H1 (cell line): ENCODE data around the gene ZNF493. TPM values are rescaled to one million over a fixed set of nuclear protein-coding genes. Genes with fewer than 3 reads are reported as not detected.

Experiments
- ASH2L ChIP-seq: fragments of 200-600, 300-600 bp; sonication (generic); IDR thresholded peaks from one replicate; pipeline ENCODE4 v1.7.1; 2017; ENCODE audit warnings: low read length
- CHD2 ChIP-seq: IDR thresholded peaks from 2 replicates; pipeline ENCODE4 v1.6.1; 2012; ENCODE audit warnings: low read length, improper control_type of control experiment
- EZH2 ChIP-seq: fragments of 200-600 bp; sonication (generic); IDR thresholded peaks from 2 replicates; pipeline ENCODE4 v1.7.1; 2012; ENCODE audit warnings: low read depth, mild to moderate bottlenecking, moderate library complexity, low read length, inconsistent platforms; ENCODE audit not compliant: severe bottlenecking
- HDAC2 ChIP-seq, 2 experiments: fragments of 300-600 bp in 1 of 2; sonication (generic) in 1 of 2; IDR thresholded peaks; 2 replicates each; pipeline ENCODE4 v1.6.1; 2011 to 2012; ENCODE audit warnings: low read depth in 2 of 2, low read length in 2 of 2, mild to moderate bottlenecking in 2 of 2, moderate library complexity in 2 of 2, borderline replicate concordance in 1 of 2, inconsistent platforms in 1 of 2
- JUN ChIP-seq: IDR thresholded peaks from 2 replicates; pipeline ENCODE4 v1.6.1; 2011; ENCODE audit warnings: low read depth, mild to moderate bottlenecking, improper control_type of control experiment, low read length
- KDM4A ChIP-seq: IDR thresholded peaks from one replicate; pipeline ENCODE4 v1.7.1; 2012; ENCODE audit warnings: low read depth, mild to moderate bottlenecking, moderate library complexity, low read length, inconsistent platforms; ENCODE audit not compliant: severe bottlenecking
- KDM5A ChIP-seq: fragments of 200-600 bp; IDR thresholded peaks from 2 replicates; pipeline ENCODE4 v1.7.1; 2012; ENCODE audit warnings: mild to moderate bottlenecking, low read length, inconsistent platforms, mixed read lengths
- MAX ChIP-seq: IDR thresholded peaks from 2 replicates; pipeline ENCODE4 v1.6.1; 2012; ENCODE audit warnings: inconsistent platforms
- PHF8 ChIP-seq: fragments of 200-600 bp; sonication (generic); conservative IDR thresholded peaks from 2 replicates; pipeline ENCODE4 v1.7.1; 2012; ENCODE audit warnings: low read depth, mild to moderate bottlenecking, inconsistent platforms, low read length, moderate library complexity
- POLR2A ChIP-seq, 2 experiments: IDR thresholded peaks; 1 replicate in 1 of 2; 2 replicates in 1 of 2; pipeline ENCODE4 v1.6.1; 2011; ENCODE audit warnings: low read depth in 2 of 2, low read length in 2 of 2, mild to moderate bottlenecking in 2 of 2; ENCODE audit errors: control extremely low read depth in 1 of 2
- POLR2AphosphoS5 ChIP-seq: IDR thresholded peaks from 2 replicates; pipeline ENCODE4 v1.6.1; 2011; ENCODE audit warnings: low read depth, low read length
- RFX5 ChIP-seq: IDR thresholded peaks from 2 replicates; pipeline ENCODE4 v1.6.1; 2011; ENCODE audit warnings: low read depth, low read length, improper control_type of control experiment, borderline replicate concordance
- SAP30 ChIP-seq: fragments of 300-600 bp; sonication (generic); IDR thresholded peaks from 2 replicates; pipeline ENCODE4 v1.7.1; 2012; ENCODE audit warnings: low read length, moderate library complexity, mild to moderate bottlenecking, inconsistent platforms; ENCODE audit not compliant: insufficient read depth, insufficient replicate concordance
- SIN3A ChIP-seq, 2 experiments: IDR thresholded peaks in 1 of 2; conservative IDR thresholded peaks in 1 of 2; 2 replicates each; pipeline ENCODE4 v1.6.1; 2011 to 2012; ENCODE audit warnings: low read length in 2 of 2, improper control_type of control experiment in 1 of 2, low read depth in 1 of 2, mild to moderate bottlenecking in 1 of 2
- SIRT6 ChIP-seq: IDR thresholded peaks from one replicate; pipeline ENCODE4 v1.7.1; 2012; ENCODE audit warnings: low read length, inconsistent platforms
- SP1 ChIP-seq: IDR thresholded peaks from 2 replicates; pipeline ENCODE4 v1.6.1; 2011; ENCODE audit warnings: low read depth, low read length
- SP2 ChIP-seq: IDR thresholded peaks from 2 replicates; pipeline ENCODE4 v1.6.1; 2012; ENCODE audit warnings: mild to moderate bottlenecking, low read length, inconsistent platforms
- TAF1 ChIP-seq: IDR thresholded peaks from 2 replicates; pipeline ENCODE4 v1.6.1; 2011; ENCODE audit warnings: mild to moderate bottlenecking, low read depth, low read length
- TAF7 ChIP-seq: optimal IDR thresholded peaks from 2 replicates; pipeline ENCODE3; 2011; ENCODE audit warnings: low read depth, mild to moderate bottlenecking, inconsistent platforms, low read length, moderate library complexity, borderline replicate concordance
- TBP ChIP-seq: IDR thresholded peaks from 2 replicates; pipeline ENCODE4 v1.6.1; 2011; ENCODE audit warnings: low read depth, low read length, improper control_type of control experiment
- TCF12 ChIP-seq: IDR thresholded peaks from 2 replicates; pipeline ENCODE4 v1.6.1; 2011; ENCODE audit warnings: low read depth, mild to moderate bottlenecking, low read length
- USF2 ChIP-seq: IDR thresholded peaks from 2 replicates; pipeline ENCODE4 v1.6.1; 2011; ENCODE audit warnings: low read length, improper control_type of control experiment
- polyA plus RNA-seq, 7 experiments: library from polyadenylated mRNA; depleted of rRNA in 3 of 7; stranded (reverse) in 5 of 7; unstranded in 2 of 7; fragments of >200 nt in 5 of 7; fragments of 200-250 nt in 2 of 7; gene quantifications; 1 replicate in 5 of 7; 2 replicates in 1 of 7; 4 replicates in 1 of 7; pipeline versions ENCODE4 v1.2.1 to v1.2.3, GENCODE V29; 2011 to 2013; ENCODE audit warnings: missing spikeins in 2 of 7, mixed read lengths in 2 of 7
- total RNA-seq: library from RNA; stranded (reverse); fragmentation: NEBNext Ultra II Directional; extraction: Animal tissue kit (Norgen Biotek cat#: 25700); gene quantifications from 2 replicates; pipeline ENCODE4 v1.2.1, GENCODE V29; 2021

ZNF493 gene
- total and polyA plus RNA-seq, 2 of the 8 experiments (the other 6 are each of a cell fraction or from before 2014, with no cell fraction given) = 9.0 to 32.2 TPM

- peak; percentile 87 to 97 for TF ChIP-seq POLR2A (IDR thresholded peaks at IDR 0.05; ENCODE audit: control extremely low read depth in 1 of 2, low read depth in 2 of 2, low read length in 2 of 2)
- no peak for TF ChIP-seq RFX5
- peak; percentile 81 for TF ChIP-seq CHD2
- peak; percentile 89 for TF ChIP-seq ASH2L
- TF ChIP-seq PHF8 = peak; percentile 82
- peak; percentile 92 for TF ChIP-seq TBP
- TF ChIP-seq SIN3A (conservative IDR thresholded peaks at IDR 0.05 in 1 of 2, IDR thresholded peaks at IDR 0.05 in 1 of 2; ENCODE audit: low read depth in 1 of 2, low read length in 2 of 2) = peak in 1 of 2 experiments; percentile 33; a peak in 1 of 4 replicates
- TF ChIP-seq TCF12 = no peak
- TF ChIP-seq HDAC2 (IDR thresholded peaks at IDR 0.05; ENCODE audit: borderline replicate concordance in 1 of 2, low read depth in 2 of 2, low read length in 2 of 2) = no peak
- TF ChIP-seq KDM5A = no peak
- TF ChIP-seq MAX = 0 out of 2 replicates have a peak, but pooled peaks have one; percentile 22
- peak; percentile 93 for TF ChIP-seq POLR2AphosphoS5
- TF ChIP-seq SP2 = peak; percentile 59
- TF ChIP-seq SP1 = peak; percentile 94
- no peak for TF ChIP-seq JUN
- peak; percentile 80 for TF ChIP-seq KDM4A
- no peak for TF ChIP-seq SIRT6
- peak; percentile 42 for TF ChIP-seq SAP30
- TF ChIP-seq TAF1 = peak; percentile 95
- no peak for TF ChIP-seq USF2
- TF ChIP-seq EZH2 = no peak
- peak; percentile 83 for TF ChIP-seq TAF7
These were observed at the start of gene ZNF493 (continued) for GRCh38 chr19:21396893-21397572.
